Activated CD4-positive, alpha-beta T cell treated with anti-CD3 and anti-CD28 coated beads, Interleukin-2, amount 50 U/mL, for 24 hours (primary cell): Measurements from ENCODE around the gene KLHL33.

Source experiments
- DNase-seq, 2 donors: peaks; one replicate each; pipeline ENCODE4 v3.0.0-alpha.2; 2020; ENCODE audit warnings: low read depth in 1 of 2, low spot score in 1 of 2

The KLHL33 gene

DNA sequence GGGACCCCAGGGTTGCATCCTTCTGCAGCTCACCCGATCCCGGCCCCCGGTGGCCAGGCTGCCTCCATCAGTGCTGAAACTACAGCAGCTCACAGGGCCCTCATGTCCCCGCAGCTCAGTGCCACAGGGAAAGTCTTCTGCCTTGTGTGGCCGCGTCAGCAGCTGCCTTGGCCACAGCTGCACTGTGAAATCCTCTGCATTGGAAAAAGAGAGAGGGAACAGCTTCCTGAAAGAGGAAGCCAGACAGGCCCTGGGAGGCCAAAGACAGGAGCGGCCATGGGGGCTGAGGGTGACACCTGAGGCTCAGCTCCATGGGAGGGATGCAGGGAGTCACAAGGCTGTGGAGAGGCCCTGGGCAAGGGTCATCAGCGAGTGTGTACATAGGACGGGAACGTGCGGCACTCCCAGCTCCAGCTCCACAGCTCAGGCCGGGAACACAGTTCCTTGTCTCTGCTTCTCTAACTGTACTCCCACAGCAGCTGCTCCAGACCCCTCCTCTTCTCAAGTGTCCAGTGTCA, 59.8 kb downstream of the KLHL33 start:
- DNase-seq = no peak
